Measurements from ENCODE around the gene DNPH1.

DNA sequence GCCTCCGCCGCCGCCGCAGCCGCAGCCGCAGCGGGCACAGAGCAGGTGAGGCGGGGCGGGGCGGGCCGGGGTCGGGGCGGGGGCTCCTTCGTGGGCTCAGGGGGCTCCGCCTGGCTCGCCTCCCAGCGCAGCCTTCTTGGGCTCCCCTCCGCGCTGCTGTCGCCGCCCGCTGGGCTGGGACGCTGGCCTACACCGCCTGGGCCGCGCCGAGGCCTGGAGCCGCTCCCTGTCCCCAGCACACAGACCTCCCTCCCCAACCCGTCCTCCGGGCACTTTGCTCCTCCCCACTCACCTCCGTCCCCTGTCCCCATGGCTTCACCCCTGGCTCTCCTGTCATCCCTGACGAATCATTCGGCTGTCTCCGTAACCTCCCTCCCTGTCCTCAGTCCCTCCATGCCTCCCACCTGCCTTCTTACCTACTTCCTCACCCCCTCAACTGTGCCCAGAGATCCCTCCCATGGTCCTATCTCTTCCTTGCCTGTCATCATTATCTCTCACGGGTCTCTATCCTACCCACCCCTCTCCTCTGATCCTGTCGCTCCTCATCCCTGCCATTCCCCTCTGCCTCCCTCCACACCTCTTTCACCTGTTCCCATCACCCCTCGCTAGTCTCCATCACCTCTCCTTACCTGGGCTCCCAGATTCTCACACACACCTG, 14.5 kb upstream of the DNPH1 start:
- TF ChIP-seq, protein P1, sequence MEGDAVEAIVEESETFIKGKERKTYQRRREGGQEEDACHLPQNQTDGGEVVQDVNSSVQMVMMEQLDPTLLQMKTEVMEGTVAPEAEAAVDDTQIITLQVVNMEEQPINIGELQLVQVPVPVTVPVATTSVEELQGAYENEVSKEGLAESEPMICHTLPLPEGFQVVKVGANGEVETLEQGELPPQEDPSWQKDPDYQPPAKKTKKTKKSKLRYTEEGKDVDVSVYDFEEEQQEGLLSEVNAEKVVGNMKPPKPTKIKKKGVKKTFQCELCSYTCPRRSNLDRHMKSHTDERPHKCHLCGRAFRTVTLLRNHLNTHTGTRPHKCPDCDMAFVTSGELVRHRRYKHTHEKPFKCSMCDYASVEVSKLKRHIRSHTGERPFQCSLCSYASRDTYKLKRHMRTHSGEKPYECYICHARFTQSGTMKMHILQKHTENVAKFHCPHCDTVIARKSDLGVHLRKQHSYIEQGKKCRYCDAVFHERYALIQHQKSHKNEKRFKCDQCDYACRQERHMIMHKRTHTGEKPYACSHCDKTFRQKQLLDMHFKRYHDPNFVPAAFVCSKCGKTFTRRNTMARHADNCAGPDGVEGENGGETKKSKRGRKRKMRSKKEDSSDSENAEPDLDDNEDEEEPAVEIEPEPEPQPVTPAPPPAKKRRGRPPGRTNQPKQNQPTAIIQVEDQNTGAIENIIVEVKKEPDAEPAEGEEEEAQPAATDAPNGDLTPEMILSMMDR (conservative IDR thresholded peaks at IDR 0.05), result no peak
- TF ChIP-seq EZH2 (IDR thresholded peaks at IDR 0.05; ENCODE audit: low read depth), result no peak

All from PC-9 (cell line).